Erythroblast (primary cell): ENCODE results near the gene MICOS13.

Experiments used
- GATA1 ChIP-seq: IDR thresholded peaks from 2 replicates; pipeline ENCODE4 v1.6.1; 2011; ENCODE audit warnings: low read depth, mild to moderate bottlenecking, control low read depth, low read length, moderate library complexity
- POLR2A ChIP-seq: IDR thresholded peaks from 2 replicates; pipeline ENCODE4 v1.6.1; 2011; ENCODE audit warnings: mild to moderate bottlenecking, low read length

DNA sequence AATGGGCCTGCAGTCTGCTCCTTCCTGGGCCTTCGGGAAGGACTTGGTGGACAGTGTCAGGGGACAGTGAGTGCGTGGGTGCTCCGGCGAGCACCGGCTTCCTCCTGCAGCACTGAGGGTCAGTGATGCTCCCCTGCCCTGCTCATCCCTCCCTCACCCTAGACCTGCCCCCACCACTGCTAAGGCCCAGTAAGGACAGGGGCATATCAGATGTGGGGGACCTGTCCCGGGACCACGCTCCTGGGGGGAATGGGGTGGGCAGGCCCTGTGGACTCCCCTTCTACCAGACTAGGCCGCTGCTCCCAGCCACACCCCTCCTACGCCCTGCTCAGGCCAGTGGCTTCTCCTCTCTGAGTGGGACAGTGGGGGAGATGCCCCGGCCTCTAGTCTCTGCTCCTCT, 3.2 kb downstream of the MICOS13 start:
- TF ChIP-seq POLR2A (no peak), GATA1 (no peak)
